ENCODE data around the gene HECTD2.
"Not testable (repeated sequence)": the region's sequence is repeated elsewhere in the genome, so short reads cannot be mapped to it uniquely, and the experiment has no call there.

The HECTD2 gene

GRCh38 chr10:91537614-91538383 lies 127.7 kb downstream of the HECTD2 start:
- no peak for DNase-seq (ENCODE audit: low read depth)

- DNase-seq (ENCODE audit: low read depth): no peak
Observed at GRCh38 chr10:91539930-91540329, 129.8 kb downstream of the HECTD2 start.

- DNase-seq (ENCODE audit: low read depth): no peak
Observed at GRCh38 chr10:91540733-91541132, 130.6 kb downstream of the HECTD2 start.

- DNase-seq (ENCODE audit: low read depth): no peak
Observed at GRCh38 chr10:91541481-91541880, 131.3 kb downstream of the HECTD2 start.

GRCh38 chr10:91545384-91545783 lies 135.2 kb downstream of the HECTD2 start:
- no peak for DNase-seq (ENCODE audit: low read depth)

GRCh38 chr10:91545838-91546237 lies 135.7 kb downstream of the HECTD2 start:
- DNase-seq (ENCODE audit: low read depth): no peak

GRCh38 chr10:91549262-91549661 lies 139.1 kb downstream of the HECTD2 start:
- no peak for DNase-seq (ENCODE audit: low read depth)

GRCh38 chr10:91550021-91550420 lies 139.9 kb downstream of the HECTD2 start:
- DNase-seq (ENCODE audit: low read depth): no peak

GRCh38 chr10:91551856-91552255 lies 141.7 kb downstream of the HECTD2 start:
- DNase-seq (ENCODE audit: low read depth): no peak

- DNase-seq (ENCODE audit: low read depth): no peak
Observed at GRCh38 chr10:91552274-91553095, 142.3 kb downstream of the HECTD2 start.

- DNase-seq (ENCODE audit: low read depth): no peak
Observed at GRCh38 chr10:91555455-91555854, 145.3 kb downstream of the HECTD2 start.

GRCh38 chr10:91556691-91557566 lies 146.8 kb downstream of the HECTD2 start:
- DNase-seq (ENCODE audit: low read depth): no peak

- no peak for DNase-seq (ENCODE audit: low read depth)
Observed at GRCh38 chr10:91557651-91558111, 147.5 kb downstream of the HECTD2 start.

- no peak for DNase-seq (ENCODE audit: low read depth)
Observed at GRCh38 chr10:91558473-91558872, 148.3 kb downstream of the HECTD2 start.

GRCh38 chr10:91559169-91559568 lies 149.0 kb downstream of the HECTD2 start:
- no peak for DNase-seq (ENCODE audit: low read depth)

- no peak for DNase-seq (ENCODE audit: low read depth)
Observed at GRCh38 chr10:91559750-91560149, 149.6 kb downstream of the HECTD2 start.

GRCh38 chr10:91560827-91561226 lies 150.7 kb downstream of the HECTD2 start:
- DNase-seq (ENCODE audit: low read depth): not testable (repeated sequence)

- no peak for DNase-seq (ENCODE audit: low read depth)
Observed at GRCh38 chr10:91562839-91563581, 152.9 kb downstream of the HECTD2 start.

- DNase-seq (ENCODE audit: low read depth): no peak
Observed at GRCh38 chr10:91564026-91564425, 153.9 kb downstream of the HECTD2 start.
